ENCODE data around the gene BCAS1.

Gene BCAS1

GRCh38 chr20:54078296-54078984, 8.0 kb upstream of the BCAS1 start:
- Mint-ChIP-seq H3K36me3 (ENCODE audit: low read depth) (no peaks in the 10 kb centered on the region), H3K27me3 (no peaks in the 10 kb centered on the region), H3K4me1 (ENCODE audit: low read depth) (no peaks in the 10 kb centered on the region), H3K4me3 (no peak overlapping the region), H3K9me3 (no peaks in the 10 kb centered on the region), H3K27ac (no peak overlapping the region)
- intact Hi-C loops (cut with micrococcal nuclease), result no loop called here

GRCh38 chr20:54076259-54076658, 5.9 kb upstream of the BCAS1 start:
- Mint-ChIP-seq H3K27ac (no peak overlapping the region), H3K9me3 (no peaks in the 10 kb centered on the region), H3K4me3 (no peak overlapping the region), H3K27me3 (no peaks in the 10 kb centered on the region), H3K4me1 (ENCODE audit: low read depth) (no peaks in the 10 kb centered on the region), H3K36me3 (ENCODE audit: low read depth) (no peaks in the 10 kb centered on the region)
- intact Hi-C loops (cut with micrococcal nuclease), result no loop called here

- intact Hi-C loops (cut with micrococcal nuclease), result no loop called here
- Mint-ChIP-seq H3K4me1 (ENCODE audit: low read depth) (no peaks in the 10 kb centered on the region), H3K4me3 (no peak overlapping the region), H3K9me3 (no peaks in the 10 kb centered on the region), H3K36me3 (ENCODE audit: low read depth) (no peaks in the 10 kb centered on the region), H3K27ac (no peak overlapping the region), H3K27me3 (no peaks in the 10 kb centered on the region)
These were observed 4.9 kb upstream of the BCAS1 start for GRCh38 chr20:54075322-54075721.

- Mint-ChIP-seq H3K4me3 (no peak overlapping the region), H3K4me1 (ENCODE audit: low read depth) (no peaks in the 10 kb centered on the region), H3K27me3 (no peaks in the 10 kb centered on the region), H3K36me3 (ENCODE audit: low read depth) (no peaks in the 10 kb centered on the region), H3K9me3 (no peaks in the 10 kb centered on the region), H3K27ac (no peak overlapping the region)
- intact Hi-C loops (cut with micrococcal nuclease), result no loop called here
These were observed 4.1 kb upstream of the BCAS1 start for GRCh38 chr20:54074511-54074910.

- Mint-ChIP-seq H3K4me3 (no peak overlapping the region), H3K27me3 (peaks cover 2% of the 10 kb centered on the region), H3K36me3 (ENCODE audit: low read depth) (no peaks in the 10 kb centered on the region), H3K9me3 (no peaks in the 10 kb centered on the region), H3K4me1 (ENCODE audit: low read depth) (no peaks in the 10 kb centered on the region), H3K27ac (no peak overlapping the region)
- intact Hi-C loops (cut with micrococcal nuclease), result no loop called here
These were observed 2.9 kb upstream of the BCAS1 start for GRCh38 chr20:54073288-54073687.

GRCh38 chr20:54069501-54069971, 858 bp downstream of the BCAS1 start:
- no peak overlapping the region for H3K4me3 Mint-ChIP-seq
- peaks cover 2% of the 10 kb centered on the region for H3K27me3 Mint-ChIP-seq
- no peaks in the 10 kb centered on the region for H3K9me3 Mint-ChIP-seq
- intact Hi-C loops (cut with micrococcal nuclease), result no loop called here
- H3K36me3 Mint-ChIP-seq (ENCODE audit: low read depth), result no peaks in the 10 kb centered on the region
- no peak overlapping the region for H3K27ac Mint-ChIP-seq
- no peaks in the 10 kb centered on the region for H3K4me1 Mint-ChIP-seq (ENCODE audit: low read depth)

- Mint-ChIP-seq H3K27me3 (peaks cover 2% of the 10 kb centered on the region), H3K4me3 (no peak overlapping the region), H3K4me1 (ENCODE audit: low read depth) (no peaks in the 10 kb centered on the region), H3K36me3 (ENCODE audit: low read depth) (no peaks in the 10 kb centered on the region), H3K27ac (no peak overlapping the region), H3K9me3 (no peaks in the 10 kb centered on the region)
- intact Hi-C loops (cut with micrococcal nuclease), result no loop called here
These were observed 1.4 kb downstream of the BCAS1 start for GRCh38 chr20:54068966-54069365.

GRCh38 chr20:54068495-54068894, 1.9 kb downstream of the BCAS1 start:
- no peaks in the 10 kb centered on the region for H3K9me3 Mint-ChIP-seq
- H3K36me3 Mint-ChIP-seq (ENCODE audit: low read depth), result no peaks in the 10 kb centered on the region
- no peaks in the 10 kb centered on the region for H3K4me1 Mint-ChIP-seq (ENCODE audit: low read depth)
- intact Hi-C loops (cut with micrococcal nuclease), result no loop called here
- H3K27me3 Mint-ChIP-seq, result peaks cover 2% of the 10 kb centered on the region
- no peak overlapping the region for H3K4me3 Mint-ChIP-seq
- no peak overlapping the region for H3K27ac Mint-ChIP-seq

- H3K9me3 Mint-ChIP-seq, result no peaks in the 10 kb centered on the region
- no peaks in the 10 kb centered on the region for H3K4me1 Mint-ChIP-seq (ENCODE audit: low read depth)
- intact Hi-C loops (cut with micrococcal nuclease), result no loop called here
- peaks cover 2% of the 10 kb centered on the region for H3K27me3 Mint-ChIP-seq
- H3K36me3 Mint-ChIP-seq (ENCODE audit: low read depth), result no peaks in the 10 kb centered on the region
- no peak overlapping the region for H3K4me3 Mint-ChIP-seq
- H3K27ac Mint-ChIP-seq, result no peak overlapping the region
These were observed 2.7 kb downstream of the BCAS1 start for GRCh38 chr20:54067606-54068174.

GRCh38 chr20:54065601-54066038, 4.8 kb downstream of the BCAS1 start:
- Mint-ChIP-seq H3K36me3 (ENCODE audit: low read depth) (no peaks in the 10 kb centered on the region), H3K4me3 (no peak overlapping the region), H3K9me3 (no peaks in the 10 kb centered on the region), H3K4me1 (ENCODE audit: low read depth) (no peaks in the 10 kb centered on the region), H3K27ac (no peak overlapping the region), H3K27me3 (peaks cover 2% of the 10 kb centered on the region)
- intact Hi-C loops (cut with micrococcal nuclease), result no loop called here

- no peaks in the 10 kb centered on the region for H3K9me3 Mint-ChIP-seq
- no peaks in the 10 kb centered on the region for H3K36me3 Mint-ChIP-seq (ENCODE audit: low read depth)
- intact Hi-C loops (cut with micrococcal nuclease), result no loop called here
- H3K4me3 Mint-ChIP-seq, result no peak overlapping the region
- H3K27me3 Mint-ChIP-seq, result peaks cover 2% of the 10 kb centered on the region
- no peak overlapping the region for H3K27ac Mint-ChIP-seq
- no peaks in the 10 kb centered on the region for H3K4me1 Mint-ChIP-seq (ENCODE audit: low read depth)
These were observed 5.5 kb downstream of the BCAS1 start for GRCh38 chr20:54064939-54065338.

GRCh38 chr20:54063992-54064676, 6.3 kb downstream of the BCAS1 start:
- Mint-ChIP-seq H3K4me3 (no peak overlapping the region), H3K27me3 (peaks cover 2% of the 10 kb centered on the region), H3K36me3 (ENCODE audit: low read depth) (no peaks in the 10 kb centered on the region), H3K9me3 (no peaks in the 10 kb centered on the region), H3K4me1 (ENCODE audit: low read depth) (no peaks in the 10 kb centered on the region), H3K27ac (no peak overlapping the region)
- intact Hi-C loops (cut with micrococcal nuclease), result loop anchor here (2.0 kb wide), 1 partner anchor 485 kb away; no protein-coding TSS in a partner anchor

GRCh38 chr20:54063580-54063979, 6.8 kb downstream of the BCAS1 start:
- Mint-ChIP-seq H3K4me3 (no peak overlapping the region), H3K27ac (no peak overlapping the region), H3K27me3 (peaks cover 2% of the 10 kb centered on the region), H3K9me3 (no peaks in the 10 kb centered on the region), H3K4me1 (ENCODE audit: low read depth) (no peaks in the 10 kb centered on the region), H3K36me3 (ENCODE audit: low read depth) (no peaks in the 10 kb centered on the region)
- intact Hi-C loops (cut with micrococcal nuclease), result loop anchor here (2.0 kb wide), 1 partner anchor 485 kb away; no protein-coding TSS in a partner anchor

GRCh38 chr20:54062812-54063280, 7.5 kb downstream of the BCAS1 start:
- H3K27me3 Mint-ChIP-seq, result no peaks in the 10 kb centered on the region
- no peaks in the 10 kb centered on the region for H3K36me3 Mint-ChIP-seq (ENCODE audit: low read depth)
- intact Hi-C loops (cut with micrococcal nuclease), result loop anchor here (1.0 to 2.0 kb wide), 2 partner anchors 120 to 484 kb away; no protein-coding TSS in a partner anchor
- no peaks in the 10 kb centered on the region for H3K9me3 Mint-ChIP-seq
- H3K4me3 Mint-ChIP-seq, result no peak overlapping the region
- peaks cover 7% of the 10 kb centered on the region for H3K4me1 Mint-ChIP-seq (ENCODE audit: low read depth)
- no peak overlapping the region for H3K27ac Mint-ChIP-seq

All from dendritic cell treated with granulocyte-macrophage colony-stimulating factor and Interleukin-4, amounts not matched to agents 40 ng/mL and 50 ng/mL, for 4 days (primary cell).